HG03025 (cell line): ENCODE results near the gene TXNDC2.
"Not testable (repeated sequence)": the region's sequence is repeated elsewhere in the genome, so short reads cannot be mapped to it uniquely, and the experiment has no call there.

ENCODE experiments used
- ATAC-seq: cut with Tn5 transposase; IDR thresholded peaks from one replicate; pipeline ENCODE4 v1.9.1; 2021; ENCODE audit warnings: mild to moderate bottlenecking, moderate library complexity; ENCODE audit not compliant: unreplicated experiment, low FRiP score

The TXNDC2 gene

GRCh38 chr18:9878095-9878494 lies 7.7 kb upstream of the TXNDC2 start:
- no peak for ATAC-seq

GRCh38 chr18:9878783-9879242 lies 7.0 kb upstream of the TXNDC2 start:
- ATAC-seq = no peak

- ATAC-seq = no peak
These were observed 1.7 kb upstream of the TXNDC2 start for GRCh38 chr18:9884090-9884489.

GRCh38 chr18:9884532-9885140 lies 1.1 kb upstream of the TXNDC2 start:
- ATAC-seq = no peak

- no peak for ATAC-seq
These were observed 204 bp downstream of the TXNDC2 start for GRCh38 chr18:9886005-9886348.

- ATAC-seq = no peak
These were observed 2.2 kb downstream of the TXNDC2 start for GRCh38 chr18:9887992-9888391.

GRCh38 chr18:9890196-9890595 lies 4.4 kb downstream of the TXNDC2 start:
- no peak for ATAC-seq

GRCh38 chr18:9890957-9891356 lies 5.2 kb downstream of the TXNDC2 start:
- no peak for ATAC-seq

GRCh38 chr18:9891515-9891914 lies 5.7 kb downstream of the TXNDC2 start:
- ATAC-seq = not testable (repeated sequence)

- ATAC-seq = no peak
These were observed 8.8 kb downstream of the TXNDC2 start for GRCh38 chr18:9894454-9895068.

- ATAC-seq = no peak
These were observed 11.4 kb downstream of the TXNDC2 start for GRCh38 chr18:9897129-9897528.

- ATAC-seq = not testable (repeated sequence)
These were observed 12.1 kb downstream of the TXNDC2 start for GRCh38 chr18:9897787-9898291.

GRCh38 chr18:9898792-9899549 lies 13.2 kb downstream of the TXNDC2 start:
- ATAC-seq = no peak

GRCh38 chr18:9899550-9899930 lies 13.8 kb downstream of the TXNDC2 start:
- ATAC-seq = not testable (repeated sequence)

- ATAC-seq = no peak
These were observed 14.9 kb downstream of the TXNDC2 start for GRCh38 chr18:9900699-9901098.

- ATAC-seq = no peak
These were observed 15.6 kb downstream of the TXNDC2 start for GRCh38 chr18:9901377-9901776.

GRCh38 chr18:9902264-9902663 lies 16.5 kb downstream of the TXNDC2 start:
- not testable (repeated sequence) for ATAC-seq

GRCh38 chr18:9902832-9903231 lies 17.1 kb downstream of the TXNDC2 start:
- no peak for ATAC-seq

- no peak for ATAC-seq
These were observed 19.7 kb downstream of the TXNDC2 start for GRCh38 chr18:9905401-9905922.

- no peak for ATAC-seq
These were observed 20.7 kb downstream of the TXNDC2 start for GRCh38 chr18:9906481-9906880.

- no peak for ATAC-seq
These were observed 22.1 kb downstream of the TXNDC2 start for GRCh38 chr18:9907867-9908266.
